Activated T-helper 1 cell treated with anti-CD3 and anti-CD28 coated beads, Interleukin-12 subunit alpha, Interleukin-12 subunit beta, Interleukin-2, Interleukin-4 antibody, amounts not matched to agents 30 ng/mL and 10 ng/mL and 1 ng/mL, durations not matched to agents 14 hours and 24 hours and 36 hours (primary cell): ENCODE data around the gene TALDO1. TPM values are rescaled to one million over a fixed set of nuclear protein-coding genes. Genes with fewer than 3 reads are reported as not detected.
"Not testable (repeated sequence)": the region's sequence is repeated elsewhere in the genome, so short reads cannot be mapped to it uniquely, and the experiment has no call there.

ENCODE experiments used
- DNase-seq: peaks from one replicate; pipeline ENCODE4 v3.0.0; 2021; ENCODE audit warnings: low spot score
- H3K27ac Mint-ChIP-seq: one replicate; pipeline ENCODE4 v1.8.0; 2021; ENCODE audit warnings: mild to moderate bottlenecking, mixed read lengths
- H3K27me3 Mint-ChIP-seq: one replicate; pipeline ENCODE4 v1.8.0; 2022; ENCODE audit warnings: mild to moderate bottlenecking, moderate library complexity, mixed read lengths; ENCODE audit not compliant: insufficient read depth
- H3K36me3 Mint-ChIP-seq: one replicate; pipeline ENCODE4 v1.8.0; 2021; ENCODE audit warnings: low read depth, mixed read lengths
- H3K4me1 Mint-ChIP-seq: one replicate; pipeline ENCODE4 v1.8.0; 2021; ENCODE audit warnings: low read depth, mixed read lengths
- H3K4me3 Mint-ChIP-seq: one replicate; pipeline ENCODE4 v1.8.0; 2021; ENCODE audit warnings: mild to moderate bottlenecking, moderate library complexity, mixed read lengths
- H3K9me3 Mint-ChIP-seq: one replicate; pipeline ENCODE4 v1.8.0; 2021; ENCODE audit warnings: mixed read lengths
- intact Hi-C: fragments of 100-400 bp; cut with micrococcal nuclease; formaldehyde crosslinking; loops from one replicate; pipeline ENCODE4 v1.15.1; 2024
- total RNA-seq: library from RNA; stranded (reverse); gene quantifications from 2 replicates; pipeline ENCODE4 v1.2.3, GENCODE V29; 2022

Gene TALDO1
- total RNA-seq, 1 donor from 2014 or later: 269 TPM

DNA sequence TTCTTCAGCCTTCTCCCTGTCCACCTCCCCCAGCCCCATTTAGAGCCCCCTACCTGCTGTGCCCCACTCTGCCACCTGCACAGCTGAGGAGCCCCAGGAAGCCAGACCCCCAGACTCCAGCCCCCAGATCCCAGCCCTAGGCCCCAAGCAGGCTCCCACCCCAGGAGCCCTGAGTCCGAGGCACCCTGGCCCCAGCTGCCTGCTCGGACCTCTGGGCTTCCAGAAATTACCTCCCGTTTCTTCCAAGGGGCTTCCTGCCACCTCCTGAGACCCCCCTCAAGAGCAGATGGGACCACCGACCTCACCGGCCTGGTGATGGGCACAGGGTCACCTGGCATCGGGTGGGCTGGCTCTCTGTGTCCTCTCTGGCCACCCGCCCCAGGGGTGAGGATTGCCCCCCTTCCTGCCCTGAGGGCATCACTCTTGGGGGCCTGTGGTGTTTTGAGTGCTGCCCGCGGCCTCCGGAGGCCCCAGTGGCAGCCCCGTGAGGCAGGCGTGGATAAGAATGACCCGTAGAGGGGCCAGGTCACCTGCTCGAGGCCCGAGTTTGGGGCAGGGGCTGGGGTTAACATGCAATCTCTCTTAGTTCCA lies 18.3 kb upstream of the TALDO1 start:
- Mint-ChIP-seq H3K4me1 (no peaks in the 10 kb centered on the region), H3K27me3 (peaks cover 5% of the 10 kb centered on the region), H3K36me3 (no peaks in the 10 kb centered on the region), H3K27ac (no peak overlapping the region), H3K4me3 (no peak overlapping the region), H3K9me3 (no peaks in the 10 kb centered on the region)
- intact Hi-C loops: loop anchor here (1.0 to 10.0 kb wide), 3 partner anchors 18 to 284 kb away; partner anchors contain the start of genes ANO9 and TALDO1
- DNase-seq: no peak

DNA sequence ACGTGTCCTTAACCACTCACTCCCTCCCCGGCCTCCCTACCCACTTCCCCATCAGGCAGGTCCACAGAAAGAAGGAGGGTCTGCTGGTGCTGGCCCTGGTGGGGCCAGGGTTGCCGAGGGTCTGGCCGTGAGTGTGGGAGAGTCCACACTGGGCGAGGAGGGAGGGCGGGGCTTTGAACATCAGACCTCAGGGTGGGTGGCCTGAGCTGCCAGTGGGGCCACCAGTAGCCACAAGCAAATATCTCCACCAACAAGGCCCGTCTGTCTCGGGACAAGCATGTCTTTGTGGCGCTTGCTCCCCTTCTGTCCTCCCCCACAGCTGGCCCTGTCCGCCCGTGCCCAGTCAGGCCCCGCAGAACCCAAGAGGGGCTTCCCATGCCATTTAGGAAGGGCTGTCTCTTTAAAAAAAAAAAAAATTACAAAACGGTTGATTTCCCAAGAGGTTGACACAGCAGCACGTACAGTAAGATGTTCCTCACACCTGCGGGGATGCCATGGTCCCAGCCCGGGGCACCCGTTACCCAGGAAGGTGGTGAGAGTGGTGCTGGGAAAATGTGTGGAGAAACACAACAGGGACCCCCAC lies 17.7 kb upstream of the TALDO1 start:
- intact Hi-C loops: loop anchor here (10.0 kb wide), 1 partner anchor 285 kb away; the partner anchor contains the start of gene ANO9
- H3K9me3 Mint-ChIP-seq: no peaks in the 10 kb centered on the region
- H3K4me1 Mint-ChIP-seq: no peaks in the 10 kb centered on the region
- H3K36me3 Mint-ChIP-seq: no peaks in the 10 kb centered on the region
- H3K27me3 Mint-ChIP-seq: peaks cover 5% of the 10 kb centered on the region
- H3K4me3 Mint-ChIP-seq: no peak overlapping the region
- no peak overlapping the region for H3K27ac Mint-ChIP-seq
- no peak for DNase-seq

DNA sequence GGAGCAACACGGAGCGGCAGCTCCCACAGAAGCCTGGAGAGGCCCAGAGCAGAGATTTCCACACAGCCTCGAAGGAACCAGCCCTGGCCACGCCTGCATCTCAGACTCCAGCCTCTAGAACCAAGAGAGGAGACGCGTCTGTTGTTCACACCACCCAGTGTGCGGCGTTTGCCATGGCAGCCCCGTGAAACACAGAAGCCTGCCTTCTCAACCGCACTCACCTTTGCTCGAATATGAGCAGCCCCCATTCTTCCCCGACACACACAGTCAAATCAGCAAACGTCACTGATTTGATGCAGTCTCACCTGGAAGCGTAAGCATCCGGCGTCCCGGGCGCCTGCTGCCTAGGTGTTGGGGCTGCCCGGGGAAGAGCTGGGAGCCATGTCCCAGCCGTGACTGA lies 14.2 kb upstream of the TALDO1 start:
- no peak overlapping the region for H3K27ac Mint-ChIP-seq
- H3K36me3 Mint-ChIP-seq: no peaks in the 10 kb centered on the region
- H3K9me3 Mint-ChIP-seq: no peaks in the 10 kb centered on the region
- peaks cover 10% of the 10 kb centered on the region for H3K4me1 Mint-ChIP-seq
- no peak overlapping the region for H3K4me3 Mint-ChIP-seq
- DNase-seq: no peak
- peaks cover 4% of the 10 kb centered on the region for H3K27me3 Mint-ChIP-seq
- intact Hi-C loops: no loop called here

DNA sequence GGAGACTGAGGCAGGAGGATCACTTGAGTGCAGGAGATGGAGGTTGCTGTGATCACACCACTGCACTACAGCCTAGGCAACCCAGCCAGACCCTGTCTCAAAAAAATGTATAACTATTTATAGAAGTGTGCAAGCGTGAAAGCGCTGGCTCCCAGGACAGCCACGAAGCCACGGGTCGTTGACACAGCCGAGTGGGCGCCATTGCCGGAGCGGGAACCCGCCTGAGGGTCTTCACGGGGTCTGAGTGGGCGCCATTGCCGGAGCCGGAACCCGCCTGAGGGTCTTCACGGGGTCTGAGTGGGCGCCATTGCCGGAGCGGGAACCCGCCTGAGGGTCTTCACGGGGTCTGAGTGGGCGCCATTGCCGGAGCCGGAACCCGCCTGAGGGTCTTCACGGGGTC lies 12.7 kb upstream of the TALDO1 start:
- H3K27ac Mint-ChIP-seq, intact Hi-C loops, H3K4me3 Mint-ChIP-seq, DNase-seq, H3K4me1 Mint-ChIP-seq, H3K9me3 Mint-ChIP-seq, H3K36me3 Mint-ChIP-seq: not testable (repeated sequence)
- H3K27me3 Mint-ChIP-seq: peaks cover 12% of the 10 kb centered on the region

DNA sequence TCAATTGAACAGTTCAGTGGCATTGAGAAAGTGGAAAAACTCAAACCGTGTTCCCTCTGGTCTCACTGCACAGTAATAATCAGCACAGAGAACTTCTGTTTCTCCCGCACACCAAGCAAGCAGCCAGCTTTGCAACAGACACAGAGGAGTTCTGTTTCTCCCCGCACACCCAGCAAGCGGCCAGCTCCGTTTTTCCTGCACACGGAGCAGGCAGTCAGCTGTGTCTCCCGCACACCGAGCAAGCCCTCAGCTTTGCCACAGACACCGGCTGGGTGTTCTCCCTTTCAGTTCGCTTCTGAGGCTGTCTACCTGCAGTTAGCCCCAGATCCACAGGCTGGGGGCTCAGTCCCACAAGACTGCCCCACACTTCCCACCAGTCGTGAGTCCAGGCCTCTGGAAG lies 9.9 kb upstream of the TALDO1 start:
- Mint-ChIP-seq H3K27ac (no peak overlapping the region), H3K9me3 (no peaks in the 10 kb centered on the region), H3K4me3 (peak overlapping the region; percentile 60), H3K36me3 (no peaks in the 10 kb centered on the region), H3K4me1 (peaks cover 10% of the 10 kb centered on the region), H3K27me3 (peaks cover 13% of the 10 kb centered on the region)
- no peak for DNase-seq
- intact Hi-C loops: no loop called here

DNA sequence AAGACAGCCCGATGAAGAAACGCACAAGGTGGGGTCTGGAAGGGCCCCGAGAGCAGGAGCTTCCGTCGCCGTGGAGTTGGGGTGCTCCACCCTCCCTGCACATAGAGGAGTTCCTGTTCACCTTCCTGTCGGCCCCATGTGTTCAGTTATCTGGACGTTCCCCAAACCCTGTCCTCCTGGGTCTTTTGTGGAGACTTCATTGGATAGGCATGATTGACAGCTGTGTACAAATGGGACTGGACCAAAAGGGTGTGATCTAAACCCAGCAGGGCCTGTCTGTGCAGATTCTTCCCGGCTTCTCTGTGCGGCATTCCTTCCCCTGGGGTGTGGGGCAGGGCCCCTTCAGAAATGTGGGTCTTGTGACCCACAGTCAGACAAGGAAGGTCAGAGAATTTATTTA lies 9.4 kb upstream of the TALDO1 start:
- intact Hi-C loops, DNase-seq, H3K9me3 Mint-ChIP-seq, H3K4me1 Mint-ChIP-seq, H3K27ac Mint-ChIP-seq, H3K36me3 Mint-ChIP-seq: not testable (repeated sequence)
- peak overlapping the region; percentile 60 for H3K4me3 Mint-ChIP-seq
- H3K27me3 Mint-ChIP-seq: peaks cover 13% of the 10 kb centered on the region

DNA sequence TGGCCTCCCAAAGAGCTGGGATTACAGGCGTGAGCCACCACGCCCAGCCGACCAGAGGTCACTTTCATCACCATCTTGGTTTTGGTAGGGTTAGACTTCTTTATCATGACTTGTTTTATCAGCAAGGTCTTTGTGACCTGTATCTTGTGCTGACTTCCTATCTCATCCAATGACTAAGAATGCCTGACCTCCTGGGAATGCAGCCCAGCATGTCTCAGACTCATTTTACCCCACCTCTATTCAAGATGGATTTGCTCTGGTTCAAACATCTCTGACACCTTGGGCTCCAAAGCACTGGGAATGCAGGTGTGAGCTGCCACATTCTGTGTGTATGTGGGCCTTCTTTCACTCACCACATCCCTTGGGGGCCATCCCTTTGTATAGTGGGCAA lies 5.1 kb upstream of the TALDO1 start:
- Mint-ChIP-seq H3K36me3 (no peaks in the 10 kb centered on the region), H3K27ac (no peak overlapping the region), H3K27me3 (peaks cover 12% of the 10 kb centered on the region), H3K4me3 (no peak overlapping the region), H3K9me3 (no peaks in the 10 kb centered on the region), H3K4me1 (peaks cover 14% of the 10 kb centered on the region)
- DNase-seq: no peak
- intact Hi-C loops: no loop called here

DNA sequence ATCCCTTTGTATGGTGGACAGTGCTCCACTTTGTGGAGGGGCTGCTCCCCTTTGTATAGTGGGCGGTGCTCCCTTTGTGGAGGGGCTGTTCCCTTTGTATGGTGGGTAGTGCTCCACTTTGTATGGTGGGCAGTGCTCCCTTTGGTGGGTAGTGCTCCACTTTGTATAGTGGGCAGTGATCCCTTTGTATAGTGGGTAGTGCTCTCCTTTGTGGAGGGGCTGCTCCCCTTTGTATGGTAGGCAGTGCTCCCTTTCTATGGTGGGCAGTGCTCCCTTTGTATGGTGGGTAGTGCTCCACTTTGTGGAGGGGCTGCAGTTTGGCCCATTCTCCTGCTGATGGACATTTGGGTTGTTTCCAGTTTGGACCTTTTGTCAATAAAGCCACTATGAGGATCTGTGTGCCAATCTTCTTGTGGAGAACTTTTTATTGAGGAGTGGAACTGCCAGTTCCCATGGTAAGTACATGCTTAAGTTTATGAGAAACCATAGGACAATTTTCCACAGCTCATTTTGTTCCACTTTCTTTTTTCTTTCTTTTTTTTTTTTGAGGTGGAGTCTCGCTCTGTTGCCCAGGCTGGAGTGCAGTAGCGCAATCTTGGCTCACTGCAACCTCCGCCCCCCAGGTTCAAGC lies 4.6 kb upstream of the TALDO1 start:
- Mint-ChIP-seq H3K9me3 (no peaks in the 10 kb centered on the region), H3K36me3 (no peaks in the 10 kb centered on the region), H3K4me1 (peaks cover 8% of the 10 kb centered on the region), H3K4me3 (no peak overlapping the region), H3K27me3 (peaks cover 12% of the 10 kb centered on the region), H3K27ac (no peak overlapping the region)
- DNase-seq: no peak
- intact Hi-C loops: no loop called here

DNA sequence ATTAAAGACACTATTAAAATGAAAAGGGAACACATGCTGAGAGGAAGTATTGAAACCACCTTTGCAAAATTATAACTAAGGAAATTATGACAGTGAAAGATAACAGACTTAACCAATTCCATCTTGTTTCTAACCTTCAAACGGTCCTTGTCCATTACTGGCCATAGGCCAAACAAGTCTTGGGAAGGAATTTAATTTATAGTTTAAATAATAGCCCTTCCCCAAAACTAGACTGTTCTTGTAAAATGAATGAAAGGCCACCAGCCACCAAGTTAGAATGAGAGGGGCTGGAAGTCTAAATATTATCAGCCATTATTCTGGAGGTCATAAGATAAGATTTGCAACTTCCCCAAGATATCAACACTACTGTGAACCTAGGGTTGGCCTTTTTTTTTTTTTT lies 1.8 kb upstream of the TALDO1 start:
- Mint-ChIP-seq H3K9me3 (no peaks in the 10 kb centered on the region), H3K27ac (no peak overlapping the region), H3K4me1 (peaks cover 23% of the 10 kb centered on the region), H3K27me3 (peaks cover 2% of the 10 kb centered on the region), H3K4me3 (peak overlapping the region; percentile 7), H3K36me3 (peaks cover 2% of the 10 kb centered on the region)
- DNase-seq: no peak
- intact Hi-C loops: no loop called here

DNA sequence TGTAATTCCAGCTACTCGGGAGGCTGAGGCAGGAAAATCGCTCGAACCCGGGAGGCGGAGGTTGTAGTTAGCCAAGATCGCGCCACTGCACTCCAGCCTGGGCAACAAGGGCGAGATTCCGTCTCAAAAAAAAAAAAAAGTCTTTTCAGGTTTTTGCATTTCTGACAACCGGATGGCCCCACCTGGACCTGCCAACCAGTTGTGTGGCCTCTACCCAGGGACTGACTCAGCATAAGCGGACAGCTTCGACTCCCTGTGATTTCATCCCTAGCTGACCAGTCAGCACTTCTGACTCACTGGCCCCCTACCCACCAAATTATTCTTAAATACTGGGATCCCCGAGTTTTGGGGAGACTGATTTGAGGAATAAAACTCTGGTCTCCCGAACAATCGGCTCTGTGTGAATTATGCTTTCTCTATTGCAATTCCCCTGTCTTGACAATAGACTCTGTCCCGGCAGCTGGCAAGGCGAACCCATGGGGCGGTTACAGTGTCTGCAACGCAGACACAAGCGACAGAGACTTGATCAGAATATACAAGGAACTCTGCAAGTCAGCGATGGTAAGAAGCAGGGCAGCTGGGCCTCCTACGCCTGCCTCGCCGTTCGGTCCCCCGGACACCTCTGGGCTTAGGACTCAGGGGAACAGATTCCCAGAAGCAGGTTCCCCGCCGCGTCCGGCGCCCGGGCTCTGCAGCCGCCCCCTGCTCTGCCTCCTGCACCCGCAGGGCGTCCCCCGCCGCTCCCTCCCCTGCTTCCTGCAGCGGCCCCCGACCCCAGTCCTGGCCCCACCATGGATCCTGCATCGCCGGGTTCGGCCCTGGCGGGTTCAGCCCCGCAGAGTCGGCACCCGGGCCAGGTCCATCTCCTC lies 741 bp upstream of the TALDO1 start:
- DNase-seq: peak; percentile 12
- Mint-ChIP-seq H3K27me3 (no peaks in the 10 kb centered on the region), H3K4me3 (peak overlapping the region; percentile 91), H3K27ac (peak overlapping the region; percentile 90), H3K36me3 (peaks cover 2% of the 10 kb centered on the region), H3K4me1 (peaks cover 23% of the 10 kb centered on the region), H3K9me3 (no peaks in the 10 kb centered on the region)
- intact Hi-C loops: loop anchor here (1.0 kb wide), 4 partner anchors 18 to 63 kb away; partner anchors contain the start of genes DEAF1, RPLP2 and TMEM80

DNA sequence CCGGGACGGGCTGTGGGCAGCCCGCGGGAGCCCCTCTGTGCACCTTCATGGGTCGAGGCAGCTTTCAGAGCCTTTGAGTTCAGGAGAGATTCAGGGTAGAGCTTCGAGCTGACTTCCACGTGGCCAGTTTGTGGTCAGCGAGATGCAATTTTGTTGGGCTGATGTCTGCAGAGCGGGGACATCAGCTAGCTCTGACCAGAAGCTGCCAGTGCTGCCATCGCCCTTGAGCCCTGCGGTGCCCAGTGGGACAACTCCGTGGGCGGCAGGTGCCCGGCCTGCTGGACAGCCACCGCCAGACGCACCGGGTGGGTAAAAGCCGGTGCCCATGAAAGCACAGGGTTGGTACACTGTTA lies 719 bp downstream of the TALDO1 start:
- Mint-ChIP-seq H3K4me1 (peaks cover 29% of the 10 kb centered on the region), H3K4me3 (peak overlapping the region; percentile 90), H3K9me3 (no peaks in the 10 kb centered on the region), H3K27ac (peak overlapping the region; percentile 64), H3K27me3 (no peaks in the 10 kb centered on the region), H3K36me3 (peaks cover 5% of the 10 kb centered on the region)
- DNase-seq: no peak
- intact Hi-C loops: loop anchor here (1.0 kb wide), 1 partner anchor 29 kb away; the partner anchor contains the start of gene GATD1

DNA sequence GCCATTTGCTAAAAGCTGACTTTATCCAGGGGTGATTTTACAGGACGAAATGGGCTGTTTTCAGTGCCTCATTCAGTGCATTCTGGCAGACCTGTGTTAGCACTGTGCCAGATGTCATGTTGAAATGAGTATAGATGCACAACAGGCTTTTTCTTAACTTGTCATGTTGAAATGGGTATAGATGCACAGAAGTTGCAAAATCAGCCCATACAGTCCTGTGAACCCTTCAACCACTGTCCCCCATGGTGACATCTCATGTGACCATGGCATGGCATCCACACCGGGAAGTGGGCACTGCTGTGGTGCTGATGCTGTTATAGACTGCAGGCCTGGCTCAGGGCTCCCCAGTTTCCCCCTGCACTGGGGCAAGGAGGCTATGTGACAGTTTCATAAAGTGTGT lies 2.5 kb downstream of the TALDO1 start:
- Mint-ChIP-seq H3K4me1 (peaks cover 29% of the 10 kb centered on the region), H3K36me3 (peaks cover 5% of the 10 kb centered on the region), H3K27ac (no peak overlapping the region), H3K4me3 (peak overlapping the region; percentile 74), H3K9me3 (no peaks in the 10 kb centered on the region), H3K27me3 (no peaks in the 10 kb centered on the region)
- no peak for DNase-seq
- intact Hi-C loops: no loop called here

DNA sequence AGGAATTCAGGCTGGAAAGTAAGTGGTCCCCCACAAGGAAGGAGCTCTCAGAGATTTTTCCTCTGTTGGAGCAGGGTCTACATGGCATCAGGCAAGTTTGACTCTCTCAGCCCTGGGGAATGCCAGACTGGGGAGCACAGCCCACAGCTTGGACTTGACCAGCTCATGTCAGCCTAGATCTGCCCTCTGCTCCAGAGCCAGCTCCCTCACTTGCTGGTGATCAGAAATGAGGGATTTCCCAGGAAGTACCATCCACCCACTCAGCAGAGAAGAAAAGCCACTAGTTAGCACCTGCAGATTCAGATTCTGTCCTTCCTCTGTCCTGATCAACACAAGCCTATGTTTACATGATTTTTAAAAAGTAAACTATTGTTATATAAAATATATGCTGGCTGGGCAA lies 13.0 kb downstream of the TALDO1 start:
- Mint-ChIP-seq H3K4me1 (peaks cover 7% of the 10 kb centered on the region), H3K27me3 (no peaks in the 10 kb centered on the region), H3K36me3 (peaks cover 36% of the 10 kb centered on the region), H3K4me3 (no peak overlapping the region), H3K27ac (no peak overlapping the region), H3K9me3 (no peaks in the 10 kb centered on the region)
- intact Hi-C loops: no loop called here
- no peak for DNase-seq
